GM12872 (cell line): ENCODE results near the gene CFAP141.

ENCODE experiments used
- TF ChIP-seq, protein P1 (sequence below): IDR thresholded peaks from 3 replicates; pipeline ENCODE4 v1.5.1; 2011; ENCODE audit warnings: low read depth, mild to moderate bottlenecking, low read length, moderate library complexity; ENCODE audit not compliant: insufficient read depth

The CFAP141 gene

DNA sequence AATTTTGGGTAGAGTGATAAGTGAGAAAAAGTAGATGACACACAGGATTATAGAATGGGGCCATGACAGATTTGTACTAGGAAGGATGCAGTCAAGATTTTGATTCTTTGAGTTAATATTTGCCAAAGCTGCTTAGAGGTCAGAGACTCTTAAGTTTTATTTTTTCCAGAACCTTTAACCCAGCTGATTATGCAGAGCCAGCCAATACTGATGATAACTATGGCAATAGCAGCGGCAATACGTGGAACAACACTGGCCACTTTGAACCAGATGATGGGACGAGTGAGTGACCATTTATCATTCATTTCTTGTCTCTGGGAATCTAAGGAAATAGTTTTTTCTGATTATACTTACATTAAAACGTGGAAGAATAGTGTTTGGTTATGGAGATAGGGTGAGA lies 30.7 kb upstream of the CFAP141 start:
- TF ChIP-seq, protein P1, sequence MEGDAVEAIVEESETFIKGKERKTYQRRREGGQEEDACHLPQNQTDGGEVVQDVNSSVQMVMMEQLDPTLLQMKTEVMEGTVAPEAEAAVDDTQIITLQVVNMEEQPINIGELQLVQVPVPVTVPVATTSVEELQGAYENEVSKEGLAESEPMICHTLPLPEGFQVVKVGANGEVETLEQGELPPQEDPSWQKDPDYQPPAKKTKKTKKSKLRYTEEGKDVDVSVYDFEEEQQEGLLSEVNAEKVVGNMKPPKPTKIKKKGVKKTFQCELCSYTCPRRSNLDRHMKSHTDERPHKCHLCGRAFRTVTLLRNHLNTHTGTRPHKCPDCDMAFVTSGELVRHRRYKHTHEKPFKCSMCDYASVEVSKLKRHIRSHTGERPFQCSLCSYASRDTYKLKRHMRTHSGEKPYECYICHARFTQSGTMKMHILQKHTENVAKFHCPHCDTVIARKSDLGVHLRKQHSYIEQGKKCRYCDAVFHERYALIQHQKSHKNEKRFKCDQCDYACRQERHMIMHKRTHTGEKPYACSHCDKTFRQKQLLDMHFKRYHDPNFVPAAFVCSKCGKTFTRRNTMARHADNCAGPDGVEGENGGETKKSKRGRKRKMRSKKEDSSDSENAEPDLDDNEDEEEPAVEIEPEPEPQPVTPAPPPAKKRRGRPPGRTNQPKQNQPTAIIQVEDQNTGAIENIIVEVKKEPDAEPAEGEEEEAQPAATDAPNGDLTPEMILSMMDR, result no peak

DNA sequence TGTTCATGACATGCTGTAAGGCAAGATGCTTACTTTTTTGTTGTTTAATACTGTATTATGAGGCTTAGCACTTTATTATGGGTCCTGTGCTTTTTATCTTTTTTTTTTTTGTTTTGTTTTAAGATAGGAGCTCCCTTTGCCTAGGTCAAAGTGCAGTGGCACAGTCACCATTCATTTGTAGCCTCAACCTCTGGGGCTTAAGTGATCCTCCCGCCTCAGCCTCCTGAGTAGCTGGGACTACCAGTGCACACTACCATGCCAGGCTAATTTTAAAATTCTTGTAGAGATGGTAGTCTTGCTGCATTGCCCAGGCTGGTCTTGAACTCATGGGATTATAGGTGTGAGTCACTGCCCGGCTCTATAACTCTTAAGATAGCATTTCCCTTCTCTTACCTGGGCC lies 19.2 kb upstream of the CFAP141 start:
- TF ChIP-seq, protein P1, result no peak

GRCh38 chr1:154223621-154224020 lies 17.5 kb upstream of the CFAP141 start:
- TF ChIP-seq, protein P1, result no peak

- TF ChIP-seq, protein P1, result no peak
These were observed 16.8 kb upstream of the CFAP141 start for GRCh38 chr1:154222918-154223317.

DNA sequence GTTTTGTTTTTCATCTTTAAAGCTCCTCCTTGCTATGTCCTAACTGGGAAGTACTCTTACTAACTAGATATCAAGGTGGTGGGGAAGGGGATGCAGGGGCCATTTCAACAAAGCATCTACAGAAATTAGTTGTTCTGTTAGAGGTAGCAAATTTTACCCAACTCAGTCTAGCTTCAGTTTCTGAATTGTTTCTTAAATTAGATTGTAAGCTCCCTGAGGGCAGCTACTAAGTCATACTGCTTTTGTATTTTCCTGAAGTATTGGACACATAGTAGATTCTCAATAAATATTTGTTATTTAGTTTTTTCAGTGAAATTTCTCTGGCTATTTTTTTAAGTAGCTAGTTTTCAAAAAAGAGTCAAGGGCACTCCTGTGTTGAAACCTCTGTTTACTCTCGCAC lies 16.4 kb upstream of the CFAP141 start:
- TF ChIP-seq, protein P1, result no peak

GRCh38 chr1:154221278-154222001 lies 15.3 kb upstream of the CFAP141 start:
- TF ChIP-seq, protein P1, result no peak

GRCh38 chr1:154220970-154221277 lies 14.8 kb upstream of the CFAP141 start:
- TF ChIP-seq, protein P1, result no peak
